SH-SY5Y (cell line): Measurements from ENCODE around the gene TIMM50.

Experiments
- GATA2 ChIP-seq: IDR thresholded peaks from 2 replicates; pipeline ENCODE4 v1.6.1; 2011; ENCODE audit warnings: mild to moderate bottlenecking, low read depth, low read length
- GATA3 ChIP-seq: IDR thresholded peaks from 2 replicates; pipeline ENCODE4 v1.6.1; 2011; ENCODE audit warnings: low read depth, mild to moderate bottlenecking, low read length, moderate library complexity

Gene TIMM50

GRCh38 chr19:39506944-39507714, 26.5 kb downstream of the TIMM50 start:
- no peak for TF ChIP-seq GATA2
- no peak for TF ChIP-seq GATA3

GRCh38 chr19:39507715-39508364, 27.2 kb downstream of the TIMM50 start:
- no peak for TF ChIP-seq GATA3
- TF ChIP-seq GATA2, result peak; percentile 64; the same call in 1 of the 2 replicates

- TF ChIP-seq GATA3, result no peak
- TF ChIP-seq GATA2, result no peak
Observed at GRCh38 chr19:39508629-39509028, 28.0 kb downstream of the TIMM50 start.

GRCh38 chr19:39509233-39509632, 28.6 kb downstream of the TIMM50 start:
- TF ChIP-seq GATA3 (no peak), GATA2 (no peak)

GRCh38 chr19:39512988-39513387, 32.4 kb downstream of the TIMM50 start:
- no peak for TF ChIP-seq GATA2
- TF ChIP-seq GATA3, result no peak

GRCh38 chr19:39514840-39515550, 34.4 kb downstream of the TIMM50 start, which contains the start of gene SELENOV:
SELENOV (plus strand) TSS chr19:39515139; CDS start chr19:39515213, 74 bp downstream.
- TF ChIP-seq GATA2, result no peak
- TF ChIP-seq GATA3, result no peak

GRCh38 chr19:39515551-39516191, 35.0 kb downstream of the TIMM50 start:
- TF ChIP-seq GATA2, result no peak
- TF ChIP-seq GATA3, result no peak

GRCh38 chr19:39516270-39516669, 35.6 kb downstream of the TIMM50 start:
- TF ChIP-seq GATA3 (no peak), GATA2 (no peak)

- TF ChIP-seq GATA3 (no peak), GATA2 (no peak)
Observed at GRCh38 chr19:39517432-39517831, 36.8 kb downstream of the TIMM50 start.

GRCh38 chr19:39518458-39518857, 37.8 kb downstream of the TIMM50 start:
- TF ChIP-seq GATA3 (no peak), GATA2 (no peak)

GRCh38 chr19:39518975-39519374, 38.3 kb downstream of the TIMM50 start:
- TF ChIP-seq GATA2, result no peak
- no peak for TF ChIP-seq GATA3

- no peak for TF ChIP-seq GATA2
- TF ChIP-seq GATA3, result no peak
Observed at GRCh38 chr19:39520541-39521484, 40.2 kb downstream of the TIMM50 start.

- TF ChIP-seq GATA2 (no peak), GATA3 (no peak)
Observed at GRCh38 chr19:39524495-39524894, 43.9 kb downstream of the TIMM50 start.

GRCh38 chr19:39525205-39525604, 44.6 kb downstream of the TIMM50 start:
- TF ChIP-seq GATA2, result no peak
- no peak for TF ChIP-seq GATA3
